ENCODE measurements around the gene TRIP4.

DNA sequence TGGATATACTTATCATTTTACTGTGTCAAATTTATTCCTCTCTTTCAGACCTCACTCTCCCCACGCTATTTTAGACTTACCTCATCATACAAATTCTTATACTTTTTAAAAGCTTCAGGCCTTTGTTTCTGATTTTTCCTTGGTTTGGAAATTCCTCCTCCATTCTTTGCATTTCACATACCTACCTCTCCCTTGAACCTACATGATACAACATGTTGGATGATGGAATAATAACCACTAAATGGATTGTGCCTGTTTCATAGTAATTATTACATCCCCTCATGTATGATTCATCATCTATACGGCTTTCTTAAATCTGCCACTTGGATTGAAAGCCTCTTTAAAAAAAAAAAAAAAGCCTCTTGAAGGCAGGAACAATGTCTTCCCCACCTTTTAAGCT, 24.6 kb downstream of the TRIP4 start:
- TF ChIP-seq, protein P1, sequence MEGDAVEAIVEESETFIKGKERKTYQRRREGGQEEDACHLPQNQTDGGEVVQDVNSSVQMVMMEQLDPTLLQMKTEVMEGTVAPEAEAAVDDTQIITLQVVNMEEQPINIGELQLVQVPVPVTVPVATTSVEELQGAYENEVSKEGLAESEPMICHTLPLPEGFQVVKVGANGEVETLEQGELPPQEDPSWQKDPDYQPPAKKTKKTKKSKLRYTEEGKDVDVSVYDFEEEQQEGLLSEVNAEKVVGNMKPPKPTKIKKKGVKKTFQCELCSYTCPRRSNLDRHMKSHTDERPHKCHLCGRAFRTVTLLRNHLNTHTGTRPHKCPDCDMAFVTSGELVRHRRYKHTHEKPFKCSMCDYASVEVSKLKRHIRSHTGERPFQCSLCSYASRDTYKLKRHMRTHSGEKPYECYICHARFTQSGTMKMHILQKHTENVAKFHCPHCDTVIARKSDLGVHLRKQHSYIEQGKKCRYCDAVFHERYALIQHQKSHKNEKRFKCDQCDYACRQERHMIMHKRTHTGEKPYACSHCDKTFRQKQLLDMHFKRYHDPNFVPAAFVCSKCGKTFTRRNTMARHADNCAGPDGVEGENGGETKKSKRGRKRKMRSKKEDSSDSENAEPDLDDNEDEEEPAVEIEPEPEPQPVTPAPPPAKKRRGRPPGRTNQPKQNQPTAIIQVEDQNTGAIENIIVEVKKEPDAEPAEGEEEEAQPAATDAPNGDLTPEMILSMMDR (IDR thresholded peaks at IDR 0.05): no peak
- no peak for TF ChIP-seq ZFX (IDR thresholded peaks at IDR 0.05; ENCODE audit: borderline replicate concordance)
